GM19025 (cell line): ENCODE measurements around the gene VAMP2.
A peak's percentile ranks its signal among the peaks of the same experiment; 100 is the strongest.

Experiments
- ATAC-seq: cut with Tn5 transposase; IDR thresholded peaks from one replicate; pipeline ENCODE4 v1.9.1; 2021; ENCODE audit warnings: mild to moderate bottlenecking, low read depth, moderate library complexity; ENCODE audit not compliant: unreplicated experiment

The VAMP2 gene

DNA sequence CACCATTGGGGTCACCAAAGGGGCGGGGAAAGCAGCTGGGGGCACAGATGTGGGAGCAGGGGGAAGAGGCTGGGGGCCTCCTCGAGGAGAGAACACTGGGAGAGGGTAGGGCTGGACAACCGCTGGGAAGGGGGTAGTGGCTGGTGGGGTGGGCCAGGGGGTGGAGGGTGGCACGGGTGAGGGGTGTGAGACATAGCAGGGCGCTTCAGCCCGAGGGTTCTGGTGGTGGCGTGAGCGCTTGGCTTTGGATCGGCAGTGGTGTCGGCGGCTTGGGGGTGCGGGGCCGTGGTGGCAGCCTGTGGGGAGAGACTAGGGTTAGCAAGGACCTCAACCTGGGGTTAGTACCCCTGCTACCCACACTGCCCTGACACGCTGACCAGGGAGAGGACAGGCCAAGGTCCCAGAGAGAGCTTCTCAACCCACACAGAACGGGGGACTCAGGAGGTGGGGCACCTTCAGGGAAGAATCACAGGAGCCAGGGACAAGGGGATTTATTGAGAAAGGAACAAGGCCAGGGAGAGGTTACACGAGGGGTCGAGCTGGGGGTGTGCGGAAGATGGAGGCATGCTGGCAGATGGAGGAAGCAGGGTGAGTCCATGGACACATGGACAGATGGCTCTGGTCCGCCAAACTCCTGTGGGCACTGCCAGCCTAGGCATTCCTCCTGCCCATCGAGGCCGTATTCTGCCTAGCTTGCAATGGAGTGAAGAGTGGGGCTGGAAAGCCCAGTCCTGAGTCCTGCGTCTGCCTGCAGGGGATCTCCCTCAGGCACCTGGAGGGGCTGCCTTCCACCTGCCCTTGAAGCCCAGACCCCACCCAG, 19.0 kb downstream of the VAMP2 start:
- ATAC-seq: no peak

DNA sequence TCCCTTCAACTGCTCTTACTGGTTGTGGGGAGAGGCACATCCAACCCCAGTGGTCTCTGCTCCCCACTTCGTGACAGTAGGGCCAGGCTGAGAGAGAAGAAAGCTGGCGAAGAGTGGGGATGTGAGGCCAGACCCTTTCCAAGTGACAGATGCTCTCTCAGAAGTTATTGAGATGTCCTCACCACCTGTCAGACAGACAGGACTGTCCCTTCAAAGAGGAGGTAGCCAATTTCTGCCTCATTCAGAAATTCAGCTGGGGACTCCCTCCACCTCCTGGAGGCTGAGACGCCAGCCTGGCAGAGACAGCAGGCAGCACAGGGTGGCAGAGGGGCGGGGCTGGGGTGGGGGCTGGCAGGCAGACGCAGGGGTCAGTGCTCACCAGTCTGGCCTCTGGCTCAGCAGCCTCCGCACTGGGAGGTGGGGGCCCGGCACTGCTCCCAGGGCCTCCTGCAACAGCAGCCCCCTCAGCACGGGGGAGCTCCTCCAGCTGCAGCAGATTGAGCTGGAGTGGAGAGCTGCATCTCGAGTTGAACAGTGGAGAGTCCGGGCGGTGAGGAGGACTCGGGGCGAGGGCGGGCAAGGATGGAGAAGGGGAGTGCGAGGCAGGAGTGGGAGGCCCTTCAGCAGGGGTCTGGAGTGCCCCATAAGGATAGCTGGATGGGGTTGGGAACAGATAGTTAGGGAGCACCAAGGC, 19.7 kb downstream of the VAMP2 start:
- ATAC-seq: no peak

DNA sequence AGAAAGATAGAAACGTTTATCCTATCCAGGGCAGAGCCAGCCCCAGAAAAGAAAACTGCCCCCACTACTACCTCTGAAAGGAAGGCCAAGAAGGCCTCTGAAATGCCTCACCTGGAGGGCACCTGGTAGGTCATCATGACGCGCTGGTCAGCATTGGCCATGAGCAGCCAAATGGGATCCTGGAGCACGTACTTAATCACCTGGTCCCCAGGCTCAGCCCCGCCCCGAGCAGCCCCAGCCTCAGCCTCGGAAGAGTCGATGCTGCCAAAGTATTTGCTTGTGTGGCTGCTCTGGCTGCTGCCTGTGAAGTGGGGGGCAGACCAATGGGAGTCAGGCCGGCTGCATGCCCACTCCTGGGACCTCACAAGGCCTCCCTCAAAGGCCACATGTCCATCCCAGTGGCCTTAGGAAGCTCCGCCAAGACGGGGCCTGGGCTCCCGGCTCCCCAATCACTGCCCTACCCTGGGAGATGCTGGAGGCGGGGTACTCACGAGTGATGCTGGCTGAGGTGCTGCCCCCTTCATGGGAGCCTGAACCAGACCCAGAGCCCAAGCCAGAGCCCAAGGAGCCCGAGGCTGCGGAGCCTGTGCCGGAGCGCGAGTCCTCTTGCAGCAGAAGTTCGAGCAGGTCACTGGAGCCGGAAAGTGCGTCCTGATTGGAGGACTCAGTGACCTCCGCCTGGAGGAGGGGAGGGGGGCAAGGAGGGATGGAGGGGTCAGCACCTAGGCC, 20.4 kb downstream of the VAMP2 start:
- no peak for ATAC-seq

DNA sequence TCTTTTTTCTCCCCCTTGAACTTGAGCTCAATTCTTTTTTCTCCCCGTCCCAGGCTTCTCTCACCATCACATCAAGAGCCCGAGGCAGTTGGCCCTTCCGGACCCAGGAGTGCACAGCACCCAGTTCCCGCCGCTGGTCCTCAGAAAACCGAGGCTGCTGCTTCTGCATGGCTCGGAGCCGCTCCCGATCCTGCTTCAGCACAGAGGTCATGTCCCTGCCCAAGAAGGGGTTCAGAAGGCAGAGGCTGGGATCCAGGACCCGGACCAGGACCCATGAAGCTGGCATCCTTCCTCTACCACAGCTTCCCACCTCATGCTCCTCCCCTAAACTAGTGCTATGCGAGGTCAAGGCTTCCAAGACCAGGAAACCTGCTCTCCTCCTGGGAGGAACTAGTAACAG, 21.0 kb downstream of the VAMP2 start:
- ATAC-seq: no peak

DNA sequence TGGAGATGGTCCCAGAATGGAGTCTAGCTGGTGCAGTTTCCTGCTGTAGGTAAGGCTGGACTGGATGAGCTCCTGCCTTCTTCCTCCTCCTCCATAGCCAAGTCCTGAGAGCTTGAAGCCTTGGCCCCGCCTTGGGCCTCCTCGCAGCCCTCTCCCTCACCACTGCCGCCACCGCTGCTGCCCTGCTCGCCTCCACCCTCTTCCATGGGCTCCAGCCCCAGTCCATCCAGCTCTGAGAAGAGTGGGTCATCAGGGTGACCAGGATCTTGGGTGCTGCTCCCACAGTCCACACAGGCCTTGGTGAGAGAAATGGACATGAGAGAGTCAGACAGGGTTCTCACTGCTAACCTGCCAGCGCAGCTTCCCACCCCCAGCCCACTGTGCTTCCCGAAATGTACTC, 21.7 kb downstream of the VAMP2 start:
- ATAC-seq: no peak

DNA sequence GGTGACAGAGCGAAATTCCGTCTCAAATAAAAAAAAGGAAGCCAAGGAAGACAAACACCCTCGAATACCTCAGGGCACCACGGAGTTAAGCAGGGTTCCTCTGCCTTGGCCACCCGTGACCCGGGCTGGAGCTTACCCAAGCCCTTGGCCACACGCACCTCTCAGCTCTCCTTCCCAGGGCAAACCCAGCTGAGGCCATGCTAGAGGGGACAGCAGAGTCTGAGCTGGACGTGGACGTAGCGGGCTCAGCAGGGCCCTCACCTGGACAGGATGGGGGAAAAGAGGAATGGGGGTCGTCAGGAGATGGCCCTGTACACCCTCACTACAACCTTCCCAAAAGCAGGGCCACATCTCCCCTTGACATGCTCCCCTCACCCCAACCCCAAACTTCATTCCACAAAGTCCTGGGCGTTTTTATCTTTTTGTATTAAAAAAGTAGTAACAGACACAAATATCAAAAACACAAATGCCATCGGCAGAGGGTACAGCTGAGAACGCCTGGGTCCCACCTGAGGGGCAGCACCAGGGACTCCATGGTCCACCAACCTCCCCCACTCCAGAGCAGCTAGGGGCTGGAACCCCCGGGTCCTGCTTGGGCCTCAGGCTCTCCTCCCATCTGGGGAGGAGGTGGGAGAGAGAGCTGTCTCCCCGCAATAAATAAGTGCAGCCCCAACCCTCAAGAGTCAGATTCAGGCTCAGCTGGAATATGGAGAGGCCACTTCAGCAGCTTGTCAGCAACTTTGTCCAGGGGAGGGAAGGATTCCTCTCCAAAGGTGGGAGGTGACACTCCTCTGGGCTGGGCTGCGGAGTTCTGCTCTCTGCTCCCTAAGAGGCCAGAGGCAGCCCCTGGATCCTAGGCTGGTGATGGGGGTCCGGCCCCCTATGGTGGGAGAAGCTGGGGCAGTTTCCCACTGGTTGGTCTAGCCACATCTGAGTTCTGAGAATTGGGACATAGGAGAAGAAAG, 22.4 kb downstream of the VAMP2 start:
- ATAC-seq: no peak

DNA sequence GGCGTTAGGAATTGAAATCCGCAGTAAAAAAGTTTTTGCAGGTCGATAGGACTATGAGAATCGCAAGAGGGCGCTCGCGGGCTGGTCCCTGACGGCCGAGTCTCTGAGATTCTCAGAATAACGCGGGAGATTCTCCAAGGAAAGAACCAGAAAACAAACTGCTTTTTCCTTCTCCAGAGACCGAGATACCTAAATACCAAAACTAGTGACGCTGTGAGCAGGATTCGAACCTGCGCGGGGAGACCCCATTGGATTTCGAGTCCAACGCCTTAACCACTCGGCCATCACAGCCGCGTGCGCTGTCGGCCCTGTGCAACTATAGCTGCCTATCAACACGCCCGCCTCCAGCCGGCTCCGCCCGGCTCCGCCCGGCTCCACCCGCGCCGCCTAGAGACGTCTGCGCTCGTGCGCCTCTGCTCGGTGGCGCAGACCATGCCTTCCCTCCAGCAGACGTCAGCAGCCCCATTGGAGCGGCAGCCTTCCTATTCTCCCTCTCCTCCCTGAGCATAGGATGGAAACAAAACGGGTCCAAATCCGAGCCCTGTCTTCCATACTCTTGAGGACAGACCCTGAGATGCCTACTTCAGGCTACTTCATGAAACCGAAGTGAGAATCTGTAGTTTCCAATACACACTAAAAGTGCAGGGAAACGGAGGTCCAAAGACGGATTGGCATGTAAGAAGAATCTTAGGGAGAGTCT, 23.9 kb downstream of the VAMP2 start:
- ATAC-seq: peak; percentile 77

DNA sequence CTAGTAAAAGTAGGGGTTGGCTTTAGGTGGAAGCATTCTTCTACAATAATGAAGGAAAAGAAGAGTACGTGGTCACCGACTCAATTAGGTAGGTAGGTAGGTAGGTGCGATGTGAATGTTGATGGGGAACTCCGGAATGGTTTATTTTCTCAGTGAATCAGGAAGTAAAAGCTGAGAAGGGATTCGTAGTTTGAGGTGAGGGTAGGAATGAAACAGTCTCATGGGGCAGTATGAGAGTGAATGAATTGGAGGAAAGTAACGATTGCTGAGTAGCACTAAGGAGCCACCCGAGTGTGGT, 24.4 kb downstream of the VAMP2 start:
- no peak for ATAC-seq

DNA sequence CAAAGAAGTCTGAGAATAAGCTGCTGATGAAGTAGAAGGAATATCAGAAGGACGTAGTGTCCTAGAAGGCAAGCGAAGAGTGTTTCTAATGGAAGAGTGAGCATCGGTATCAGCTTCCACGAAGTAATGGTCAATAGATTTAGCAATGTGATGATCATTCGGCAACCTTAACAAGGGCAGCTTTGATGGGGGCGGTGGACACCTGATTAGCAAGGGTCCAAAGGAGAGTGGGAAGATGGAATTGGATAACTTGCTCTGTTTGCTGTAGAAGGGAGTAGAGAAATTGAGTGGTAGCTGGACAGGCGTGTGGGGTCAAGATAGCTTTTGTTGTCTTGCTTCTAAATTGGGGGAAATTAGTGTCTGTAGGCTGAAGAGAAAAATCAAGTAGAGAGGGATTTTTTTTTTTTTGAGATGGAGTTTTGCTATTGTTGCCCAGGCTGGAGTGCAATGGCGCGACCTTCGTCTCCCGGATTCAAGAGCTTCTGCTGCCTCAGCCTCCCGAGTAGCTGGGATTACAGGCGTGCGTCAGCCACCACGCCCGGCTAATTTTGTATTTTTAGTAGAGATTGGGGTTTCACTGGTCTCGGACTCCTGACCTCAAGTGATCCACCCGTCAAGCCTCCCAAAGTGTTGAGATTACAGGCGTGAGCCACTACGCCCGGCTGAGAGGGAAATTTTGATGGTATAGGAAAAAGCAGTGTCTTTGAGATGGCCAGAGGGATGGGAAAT, 24.9 kb downstream of the VAMP2 start:
- no peak for ATAC-seq

DNA sequence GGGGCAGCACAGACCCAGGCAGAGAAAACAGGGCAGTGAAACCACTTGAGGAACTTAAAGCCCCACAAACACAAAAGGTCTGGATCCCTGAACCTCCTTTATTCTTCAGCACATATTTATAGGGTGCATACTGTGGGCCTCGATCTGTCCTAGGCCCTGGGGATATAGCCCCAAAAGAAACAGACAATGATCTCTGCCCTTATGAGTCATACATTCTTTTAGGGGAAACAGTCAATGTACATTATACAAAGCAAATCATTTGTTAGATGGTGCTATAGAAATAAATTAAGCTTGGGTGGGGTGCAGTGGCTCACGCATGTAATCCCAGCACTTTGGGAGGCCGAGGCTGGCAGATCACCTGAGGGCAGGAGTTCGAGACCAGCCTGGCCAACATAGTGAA, 28.8 kb downstream of the VAMP2 start:
- ATAC-seq: no peak

DNA sequence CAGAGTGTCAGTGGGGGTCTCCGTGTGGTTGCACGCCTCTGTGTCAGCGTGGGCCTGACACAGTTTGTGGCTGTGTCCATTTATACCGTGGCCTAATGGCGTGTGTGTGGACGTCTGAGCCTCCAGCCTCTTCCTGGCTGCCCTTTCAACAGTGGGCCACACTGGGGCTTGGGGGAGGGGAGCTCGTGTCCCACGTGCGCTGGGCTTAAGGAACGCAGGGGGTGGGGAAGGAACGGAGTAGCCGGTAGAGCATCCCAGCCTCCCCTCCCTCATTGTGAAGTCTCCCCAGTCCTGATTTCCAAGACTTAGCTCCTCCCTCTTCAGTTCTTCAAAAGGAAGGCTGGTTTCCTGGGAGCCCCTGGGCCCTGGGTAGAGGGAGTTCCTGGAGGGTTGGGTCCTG, 29.3 kb downstream of the VAMP2 start:
- ATAC-seq: no peak

DNA sequence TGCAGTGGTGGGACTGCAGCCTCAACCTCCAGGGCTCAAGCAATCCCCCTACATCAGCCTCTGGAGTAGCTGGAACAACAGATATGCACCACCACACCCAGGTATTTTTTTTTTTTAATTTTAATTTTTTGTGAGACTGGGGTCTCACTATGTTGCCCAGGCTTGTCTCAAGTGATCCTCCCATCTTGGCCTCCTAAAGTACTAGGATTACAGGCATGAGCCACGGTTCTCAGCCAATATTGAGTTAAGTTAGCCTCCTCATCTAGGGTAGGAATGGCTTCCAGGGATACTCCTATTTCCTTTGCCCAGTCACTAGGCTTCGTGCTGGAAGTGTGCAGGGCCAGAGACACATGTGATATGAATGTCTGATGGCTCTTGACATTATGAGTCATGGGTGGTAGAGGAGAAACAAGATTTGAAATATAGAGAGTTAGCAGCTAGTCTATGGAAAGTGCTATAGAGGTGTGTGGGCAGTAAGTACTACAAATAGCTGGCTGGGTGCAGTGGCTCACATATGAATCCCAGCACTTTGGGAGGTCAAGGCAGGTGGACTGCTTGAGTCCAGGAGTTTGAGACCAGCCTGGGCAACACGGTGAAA, 30.8 kb downstream of the VAMP2 start:
- no peak for ATAC-seq

DNA sequence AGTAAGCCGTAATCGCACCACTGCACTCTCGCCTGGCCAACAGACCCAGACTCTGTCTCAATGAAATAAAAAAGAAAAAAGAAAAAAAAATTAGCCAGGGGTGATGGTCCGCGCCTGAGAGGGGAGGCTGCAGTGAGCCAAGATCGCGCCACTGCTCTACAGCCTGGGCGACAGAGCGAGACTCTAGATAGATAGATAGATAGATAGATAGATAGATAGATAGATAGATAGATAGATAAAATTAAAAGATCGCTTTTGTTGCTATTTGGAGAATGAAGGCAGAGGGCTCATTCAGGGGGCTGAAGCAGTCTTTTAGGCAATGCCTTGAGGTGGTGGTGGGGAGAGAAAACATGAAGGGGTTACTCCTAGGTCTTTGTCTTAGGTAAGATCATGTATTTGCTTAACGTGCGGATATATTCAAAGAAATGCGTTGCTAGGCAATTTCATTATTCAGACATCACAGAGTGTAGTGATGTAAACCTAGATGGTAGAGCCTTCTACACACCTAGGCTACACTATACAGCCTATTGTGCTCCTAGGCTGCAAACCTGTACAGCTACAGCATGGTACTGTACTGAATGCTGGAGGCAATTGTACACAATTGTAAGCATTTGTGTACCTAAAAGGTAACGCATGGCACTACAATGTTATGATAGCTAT, 34.5 kb downstream of the VAMP2 start:
- ATAC-seq: no peak

DNA sequence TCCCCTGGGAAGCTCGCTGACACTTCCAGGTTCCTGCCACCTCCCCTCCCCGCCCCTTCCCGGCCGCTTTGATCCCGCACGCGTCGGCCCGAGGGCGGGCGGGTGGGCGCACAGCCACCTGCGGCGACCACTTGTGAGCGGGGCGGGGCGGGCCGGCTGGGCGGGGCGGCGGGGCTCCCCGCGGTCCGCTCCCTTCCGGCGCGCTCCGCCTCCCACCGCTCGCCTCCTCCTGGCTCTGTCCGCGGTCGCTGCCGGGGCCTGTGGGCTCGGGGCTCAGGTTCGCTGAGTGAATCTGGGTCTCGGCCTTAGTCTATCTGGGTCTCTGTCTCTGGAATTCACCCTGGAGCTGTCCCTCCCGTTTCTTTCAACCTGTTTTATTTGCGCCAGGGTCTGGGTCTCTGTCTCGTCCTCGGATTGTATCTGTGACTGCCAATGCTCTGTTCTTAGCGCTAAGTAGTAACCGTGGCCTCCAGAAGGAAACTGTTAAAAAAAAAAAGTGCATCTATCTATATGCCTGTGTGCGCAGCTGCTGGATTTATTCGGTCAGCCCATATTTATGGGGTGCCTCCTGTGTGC, 36.2 kb downstream of the VAMP2 start:
- ATAC-seq: no peak

DNA sequence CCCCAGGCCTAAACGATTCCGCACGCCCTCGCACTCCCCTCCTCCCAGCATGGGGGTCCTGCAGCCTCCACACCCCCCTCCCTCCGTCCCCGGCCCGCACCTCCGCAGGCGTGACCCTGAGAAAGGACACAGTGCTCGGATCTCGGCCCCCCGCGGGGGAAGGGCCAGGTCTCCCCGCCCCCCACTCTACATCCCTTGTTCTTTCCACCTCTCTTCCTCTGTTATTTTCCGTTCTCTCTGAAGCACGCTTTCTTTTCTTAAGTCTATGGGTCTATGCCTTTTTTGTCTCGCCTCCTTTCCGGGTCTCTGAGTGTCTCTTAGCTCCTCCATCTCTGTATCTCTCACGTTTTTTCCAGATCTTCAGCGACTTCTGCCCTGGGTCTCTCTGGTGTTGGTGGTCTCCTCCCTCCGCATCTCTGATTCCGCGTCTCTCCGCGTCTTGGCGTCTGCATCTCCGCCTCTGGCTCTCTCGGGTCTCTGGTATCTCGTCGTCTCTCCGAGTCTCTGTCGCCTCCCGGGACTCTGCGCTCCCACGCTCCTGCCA, 36.7 kb downstream of the VAMP2 start:
- ATAC-seq: no peak

DNA sequence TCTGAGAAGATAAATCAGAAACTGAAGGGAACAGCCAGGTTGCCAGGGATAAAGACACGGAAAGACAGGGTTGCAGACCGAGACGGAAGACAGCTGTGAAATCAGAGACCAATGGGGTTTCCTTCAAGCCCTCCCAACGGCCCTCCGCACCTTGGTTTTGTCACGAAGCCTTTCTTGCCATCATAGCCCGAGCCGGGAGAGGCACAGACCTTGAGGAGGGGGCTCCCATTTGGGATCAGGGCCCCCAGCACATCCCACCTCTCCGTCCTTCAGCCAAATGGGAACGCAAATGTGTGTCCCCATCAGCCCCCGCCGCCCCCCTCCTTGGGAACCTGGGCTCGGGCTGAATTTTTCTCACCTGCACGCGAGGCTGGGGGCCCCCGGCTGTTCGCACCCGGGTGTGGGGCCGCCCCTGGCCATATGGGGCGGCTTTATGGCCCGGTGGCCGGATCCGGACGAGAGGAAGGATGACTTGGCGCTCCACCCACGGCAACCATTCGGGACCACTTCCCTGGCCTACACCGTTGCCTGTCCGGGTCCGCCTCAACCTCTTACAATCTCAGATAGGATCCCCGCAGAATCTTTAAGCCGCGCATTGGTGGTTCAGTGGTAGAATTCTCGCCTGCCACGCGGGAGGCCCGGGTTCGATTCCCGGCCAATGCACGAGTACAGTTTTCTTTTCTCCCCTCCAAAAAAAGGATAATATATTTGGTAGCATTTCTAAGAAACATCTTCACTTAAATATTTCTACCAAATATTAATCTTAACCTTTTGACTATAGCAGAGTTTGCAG, 37.4 kb downstream of the VAMP2 start:
- no peak for ATAC-seq
